Naive thymus-derived CD4-positive, alpha-beta T cell (primary cell): ENCODE measurements around the gene VAV3. TPM values are rescaled to one million over a fixed set of nuclear protein-coding genes. Genes with fewer than 3 reads are reported as not detected.

ENCODE experiments used
- ATAC-seq: fragments of 150-1000 bp; cut with Tn5 transposase; 2 replicates; pipeline ENCODE4 v1.10.0; 2021; ENCODE audit warnings: mild to moderate bottlenecking, moderate library complexity
- CTCF ChIA-PET: fragments of 350-600 bp; sonication (Branson Sonifier 250); formaldehyde crosslinking; loops from one replicate; lab custom pipeline; 2021; ENCODE audit warnings: antibody characterized with exemption; lab: Charles Lee
- POLR2A ChIA-PET: fragments of 350-600 bp; sonication (Branson Sonifier 250); formaldehyde crosslinking; loops from one replicate; lab custom pipeline; 2021; ENCODE audit warnings: antibody characterized with exemption, inconsistent platforms; lab: Charles Lee
- DNase-seq, 9 donors: peaks; one replicate each; pipeline versions ENCODE4 v3.0.0 to v3.0.0-alpha.2; 2020 to 2022; ENCODE audit warnings: mixed read lengths in 1 of 9
- H3K27ac ChIP-seq: one replicate; pipeline ENCODE4 v1.7.0; 2013; ENCODE audit warnings: mild to moderate bottlenecking, low read depth, low read length, moderate library complexity
- H3K27me3 ChIP-seq, 2 donors: one replicate each; pipeline ENCODE4 v1.7.0; 2013; ENCODE audit warnings: low read length in 2 of 2, mild to moderate bottlenecking in 2 of 2, moderate library complexity in 2 of 2; ENCODE audit not compliant: control insufficient read depth in 2 of 2, insufficient read depth in 2 of 2
- H3K36me3 ChIP-seq, 3 experiments: 1 replicate in 2 of 3; 2 replicates in 1 of 3; pipeline ENCODE4 v1.7.0; 2013; ENCODE audit warnings: low read length in 3 of 3, mild to moderate bottlenecking in 3 of 3, moderate library complexity in 1 of 3; ENCODE audit not compliant: insufficient read depth in 3 of 3, control insufficient read depth in 2 of 3
- H3K4me1 ChIP-seq, 2 donors: one replicate each; pipeline ENCODE4 v1.7.0; 2013; ENCODE audit warnings: low read length in 2 of 2, mild to moderate bottlenecking in 2 of 2, moderate library complexity in 1 of 2; ENCODE audit not compliant: control insufficient read depth in 2 of 2, insufficient read depth in 2 of 2
- H3K4me3 ChIP-seq: 2 replicates; pipeline ENCODE4 v1.7.0; 2013; ENCODE audit warnings: mild to moderate bottlenecking, low read length
- H3K9me3 ChIP-seq, 3 experiments: 1 replicate in 2 of 3; 2 replicates in 1 of 3; pipeline ENCODE4 v1.7.0; 2013; ENCODE audit warnings: low read length in 3 of 3; ENCODE audit not compliant: control insufficient read depth in 2 of 3
- H3K27ac Mint-ChIP-seq, 9 donors: one replicate each; pipeline ENCODE4 v1.8.0; 2020 to 2022; ENCODE audit warnings: mixed read lengths in 9 of 9, mild to moderate bottlenecking in 8 of 9, moderate library complexity in 5 of 9, inconsistent platforms in 2 of 9
- H3K27me3 Mint-ChIP-seq, 5 donors: one replicate each; pipeline ENCODE4 v1.8.0; 2021 to 2022; ENCODE audit warnings: mixed read lengths in 5 of 5, mild to moderate bottlenecking in 1 of 5
- H3K36me3 Mint-ChIP-seq, 5 donors: one replicate each; pipeline ENCODE4 v1.8.0; 2020 to 2022; ENCODE audit warnings: mixed read lengths in 5 of 5, mild to moderate bottlenecking in 3 of 5, inconsistent platforms in 1 of 5
- H3K4me1 Mint-ChIP-seq, 7 donors: one replicate each; pipeline ENCODE4 v1.8.0; 2020 to 2022; ENCODE audit warnings: mixed read lengths in 7 of 7, mild to moderate bottlenecking in 3 of 7, inconsistent platforms in 1 of 7
- H3K4me3 Mint-ChIP-seq, 10 donors: one replicate each; pipeline ENCODE4 v1.8.0; 2020 to 2022; ENCODE audit warnings: mild to moderate bottlenecking in 10 of 10, mixed read lengths in 10 of 10, moderate library complexity in 6 of 10, inconsistent platforms in 2 of 10
- H3K9me3 Mint-ChIP-seq, 11 donors: one replicate each; pipeline ENCODE4 v1.8.0; 2020 to 2022; ENCODE audit warnings: mixed read lengths in 11 of 11, mild to moderate bottlenecking in 4 of 11, inconsistent platforms in 1 of 11, moderate library complexity in 1 of 11
- intact Hi-C, 2 donors: fragments of 100-400 bp; cut with micrococcal nuclease; formaldehyde crosslinking; loops; one replicate each; pipeline ENCODE4 v1.15.1; 2023
- polyA plus RNA-seq, 2 donors: library from polyadenylated mRNA; unstranded; fragments of 300-500 nt; fragmentation: Illumina TruSeq; gene quantifications; one replicate each; pipeline ENCODE4 v1.2.3, GENCODE V29; 2021
- total RNA-seq, 6 experiments: library from RNA in 5 of 6; stranded (reverse) in 5 of 6; gene quantifications; 1 replicate in 5 of 6; 2 replicates in 1 of 6; pipeline ENCODE4 v1.2.3 and lab custom pipeline; 2021 to 2026

Gene VAV3
- total and polyA plus RNA-seq, 7 experiments from 2014 or later = 1.3 to 23.2 (median 2.7) TPM

DNA sequence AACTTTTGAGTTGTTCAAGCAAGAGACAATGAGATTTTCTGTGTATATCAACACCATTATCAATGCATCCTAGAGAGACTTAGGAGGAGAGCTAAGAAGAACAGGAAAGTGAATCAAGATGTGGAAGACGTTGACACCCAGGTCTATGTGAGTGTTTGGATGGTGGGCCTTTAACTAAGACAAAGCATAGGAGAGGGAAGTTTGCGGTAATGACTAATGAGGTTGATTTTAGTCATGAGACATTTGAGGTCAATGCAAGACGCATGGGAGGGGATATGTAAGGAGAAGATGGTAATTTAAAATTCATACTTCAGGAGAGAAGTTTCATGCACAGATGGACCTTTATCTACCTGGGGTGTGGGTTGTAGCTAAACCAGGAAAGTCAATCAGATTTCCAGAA lies 269.6 kb downstream of the VAV3 start:
- no peaks in the 10 kb centered on the region for H3K27me3 Mint-ChIP-seq
- Histone ChIP-seq H3K4me1 (no peaks in the 10 kb centered on the region), H3K9me3 (no peaks in the 10 kb centered on the region), H3K36me3 (no peaks in the 10 kb centered on the region), H3K4me3 (no peak overlapping the region), H3K27me3 (no peaks in the 10 kb centered on the region), H3K27ac (no peak overlapping the region)
- peaks cover 0 to 8% (median 0%) of the 10 kb centered on the region in 7 donors for H3K4me1 Mint-ChIP-seq
- H3K36me3 Mint-ChIP-seq = peaks cover 0 to 12% (median 2%) of the 10 kb centered on the region in 5 donors
- H3K4me3 Mint-ChIP-seq = no peak overlapping the region
- ChIA-PET POLR2A (no interaction called here), CTCF (no interaction called here)
- intact Hi-C loops = no loop called here
- H3K9me3 Mint-ChIP-seq = peaks cover 0 to 1% (median 0%) of the 10 kb centered on the region in 11 donors
- ATAC-seq = no peak
- H3K27ac Mint-ChIP-seq = peak overlapping the region in 1 of 9 donors; percentile 4
- DNase-seq = no peak

DNA sequence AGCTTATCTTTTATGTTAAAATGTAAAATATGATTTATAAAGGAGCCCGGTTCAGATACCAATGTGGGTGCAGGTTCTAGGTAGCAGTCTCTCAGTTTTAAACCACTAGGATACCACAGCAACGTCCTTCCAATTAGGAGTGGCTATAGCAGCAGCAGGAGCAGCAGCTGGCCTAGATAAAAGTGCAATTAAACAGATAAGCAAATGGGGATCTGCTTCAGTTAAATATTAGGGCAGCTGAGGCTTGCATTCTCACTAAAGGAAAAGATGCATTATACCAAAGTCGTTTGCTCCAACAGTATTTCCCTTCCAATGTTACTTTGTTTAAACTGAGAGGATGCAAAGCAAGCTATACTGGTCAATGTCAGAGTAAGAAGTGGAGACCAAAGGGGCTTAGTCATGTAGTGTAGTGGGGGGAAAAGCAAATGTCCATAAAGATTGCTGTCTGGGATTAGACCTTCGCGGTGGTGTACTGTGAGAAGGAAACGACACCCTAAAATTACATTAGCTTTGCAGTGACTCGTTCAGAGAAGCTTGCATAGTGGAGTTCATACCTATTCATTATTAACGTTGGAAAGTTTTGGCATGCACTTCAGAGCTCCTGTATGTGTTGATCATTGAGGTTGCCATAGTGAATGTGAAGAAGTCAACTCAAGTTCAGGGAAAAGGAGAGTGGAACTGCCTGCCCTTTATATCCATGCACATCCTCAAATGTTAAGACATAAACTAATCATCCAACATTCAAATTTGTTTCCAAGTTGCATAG lies 272.2 kb downstream of the VAV3 start:
- Histone ChIP-seq H3K9me3 (no peaks in the 10 kb centered on the region), H3K4me3 (no peak overlapping the region), H3K27ac (no peak overlapping the region), H3K27me3 (no peaks in the 10 kb centered on the region), H3K36me3 (no peaks in the 10 kb centered on the region), H3K4me1 (no peaks in the 10 kb centered on the region)
- H3K27ac Mint-ChIP-seq = no peak overlapping the region
- ATAC-seq (no peak), DNase-seq (no peak)
- intact Hi-C loops = no loop called here
- H3K9me3 Mint-ChIP-seq = peaks cover 0 to 1% (median 0%) of the 10 kb centered on the region in 11 donors
- ChIA-PET CTCF (no interaction called here), POLR2A (no interaction called here)
- no peak overlapping the region for H3K4me3 Mint-ChIP-seq
- H3K27me3 Mint-ChIP-seq = no peaks in the 10 kb centered on the region
- H3K4me1 Mint-ChIP-seq = peaks cover 0 to 8% (median 0%) of the 10 kb centered on the region in 7 donors
- H3K36me3 Mint-ChIP-seq = peaks cover 0 to 11% (median 2%) of the 10 kb centered on the region in 5 donors

- Mint-ChIP-seq H3K36me3 (peaks cover 0 to 11% (median 2%) of the 10 kb centered on the region in 5 donors), H3K27ac (no peak overlapping the region), H3K4me1 (peaks cover 0 to 2% (median 0%) of the 10 kb centered on the region in 7 donors), H3K9me3 (no peaks in the 10 kb centered on the region), H3K27me3 (no peaks in the 10 kb centered on the region), H3K4me3 (no peak overlapping the region)
- ATAC-seq (no peak), DNase-seq (no peak)
- POLR2A ChIA-PET = no interaction called here
- no peaks in the 10 kb centered on the region for H3K27me3 ChIP-seq
- H3K27ac ChIP-seq = no peak overlapping the region
- intact Hi-C loops = no loop called here
- H3K4me3 ChIP-seq = no peak overlapping the region
- no peaks in the 10 kb centered on the region for H3K4me1 ChIP-seq
- CTCF ChIA-PET = no interaction called here
- no peaks in the 10 kb centered on the region for H3K36me3 ChIP-seq
- H3K9me3 ChIP-seq = no peaks in the 10 kb centered on the region
These were observed 273.4 kb downstream of the VAV3 start for GRCh38 chr1:107691540-107691939.

GRCh38 chr1:107690491-107690890 lies 274.5 kb downstream of the VAV3 start:
- DNase-seq (no peak), ATAC-seq (no peak)
- Mint-ChIP-seq H3K9me3 (no peaks in the 10 kb centered on the region), H3K4me1 (peaks cover 0 to 2% (median 0%) of the 10 kb centered on the region in 7 donors), H3K4me3 (no peak overlapping the region), H3K27ac (no peak overlapping the region), H3K27me3 (no peaks in the 10 kb centered on the region), H3K36me3 (peaks cover 0 to 10% (median 2%) of the 10 kb centered on the region in 5 donors)
- ChIA-PET CTCF (no interaction called here), POLR2A (no interaction called here)
- Histone ChIP-seq H3K4me1 (no peaks in the 10 kb centered on the region), H3K36me3 (no peaks in the 10 kb centered on the region), H3K4me3 (no peak overlapping the region), H3K9me3 (no peaks in the 10 kb centered on the region), H3K27ac (no peak overlapping the region), H3K27me3 (no peaks in the 10 kb centered on the region)
- intact Hi-C loops = no loop called here

GRCh38 chr1:107689733-107690132 lies 275.2 kb downstream of the VAV3 start:
- no peaks in the 10 kb centered on the region for H3K27me3 Mint-ChIP-seq
- intact Hi-C loops = no loop called here
- Histone ChIP-seq H3K4me3 (no peak overlapping the region), H3K27ac (no peak overlapping the region), H3K36me3 (no peaks in the 10 kb centered on the region), H3K9me3 (no peaks in the 10 kb centered on the region), H3K4me1 (no peaks in the 10 kb centered on the region), H3K27me3 (no peaks in the 10 kb centered on the region)
- CTCF ChIA-PET = no interaction called here
- no peak overlapping the region for H3K27ac Mint-ChIP-seq
- POLR2A ChIA-PET = no interaction called here
- DNase-seq (no peak), ATAC-seq (no peak)
- H3K36me3 Mint-ChIP-seq = peaks cover 0 to 7% (median 0%) of the 10 kb centered on the region in 5 donors
- H3K9me3 Mint-ChIP-seq = no peaks in the 10 kb centered on the region
- H3K4me3 Mint-ChIP-seq = no peak overlapping the region
- H3K4me1 Mint-ChIP-seq = peaks cover 0 to 2% (median 0%) of the 10 kb centered on the region in 7 donors

- H3K36me3 Mint-ChIP-seq = peaks cover 0 to 7% (median 0%) of the 10 kb centered on the region in 5 donors
- H3K27me3 ChIP-seq = no peaks in the 10 kb centered on the region
- H3K27ac Mint-ChIP-seq = no peak overlapping the region
- no peak overlapping the region for H3K4me3 ChIP-seq
- intact Hi-C loops = no loop called here
- DNase-seq (no peak), ATAC-seq (no peak)
- H3K4me1 Mint-ChIP-seq = peaks cover 0 to 2% (median 0%) of the 10 kb centered on the region in 7 donors
- no peaks in the 10 kb centered on the region for H3K4me1 ChIP-seq
- H3K9me3 ChIP-seq = no peaks in the 10 kb centered on the region
- H3K4me3 Mint-ChIP-seq = no peak overlapping the region
- H3K27me3 Mint-ChIP-seq = no peaks in the 10 kb centered on the region
- POLR2A ChIA-PET = interaction anchor here (0.6 kb wide), 1 partner anchor 14 kb away, joined by 3 read pairs; no protein-coding TSS in a partner anchor
- no peaks in the 10 kb centered on the region for H3K36me3 ChIP-seq
- no peak overlapping the region for H3K27ac ChIP-seq
- CTCF ChIA-PET = no interaction called here
- no peaks in the 10 kb centered on the region for H3K9me3 Mint-ChIP-seq
These were observed 275.8 kb downstream of the VAV3 start for GRCh38 chr1:107689159-107689558.
